Measurements from ENCODE around the gene CFAP61.
"Not testable (repeated sequence)": the region's sequence is repeated elsewhere in the genome, so short reads cannot be mapped to it uniquely, and the experiment has no call there.

Gene CFAP61

DNA sequence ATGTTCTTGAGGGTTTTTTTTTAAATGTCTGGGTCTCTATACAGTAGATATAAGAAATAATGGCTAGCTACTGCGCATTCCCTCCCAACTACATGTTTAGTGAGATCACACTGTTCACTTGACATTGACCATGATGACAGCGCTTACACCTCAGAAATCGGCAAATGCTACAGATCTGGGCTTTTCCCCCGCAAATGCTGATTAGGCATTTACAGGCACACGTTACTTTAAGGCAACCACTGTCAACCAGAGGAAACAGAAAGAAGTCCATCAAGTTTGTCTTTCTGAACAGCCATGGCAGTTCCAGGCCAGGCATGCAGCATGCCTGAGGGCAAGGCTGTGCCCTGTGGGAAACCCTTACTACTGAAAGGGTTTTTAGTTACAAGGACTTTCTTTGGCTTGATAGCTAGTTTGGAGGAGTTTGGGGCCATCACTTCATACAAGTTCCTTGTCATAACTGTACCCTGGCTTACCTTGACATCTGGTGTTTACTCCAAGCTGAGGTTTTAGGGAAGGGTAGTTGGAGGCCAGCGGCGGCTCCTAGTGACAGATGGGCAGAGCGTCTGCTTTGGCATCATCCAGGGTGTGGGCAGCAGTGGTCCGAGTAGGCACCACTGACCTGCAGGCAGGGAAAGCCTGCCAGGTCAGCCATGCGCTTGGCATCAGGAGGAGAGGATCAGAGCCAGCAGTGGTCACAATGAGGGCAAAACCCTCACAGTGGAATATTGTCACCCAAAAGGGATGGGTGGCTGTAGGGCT lies 43.0 kb downstream of the CFAP61 start:
- no peak for DNase-seq (ENCODE audit: low read depth)

DNA sequence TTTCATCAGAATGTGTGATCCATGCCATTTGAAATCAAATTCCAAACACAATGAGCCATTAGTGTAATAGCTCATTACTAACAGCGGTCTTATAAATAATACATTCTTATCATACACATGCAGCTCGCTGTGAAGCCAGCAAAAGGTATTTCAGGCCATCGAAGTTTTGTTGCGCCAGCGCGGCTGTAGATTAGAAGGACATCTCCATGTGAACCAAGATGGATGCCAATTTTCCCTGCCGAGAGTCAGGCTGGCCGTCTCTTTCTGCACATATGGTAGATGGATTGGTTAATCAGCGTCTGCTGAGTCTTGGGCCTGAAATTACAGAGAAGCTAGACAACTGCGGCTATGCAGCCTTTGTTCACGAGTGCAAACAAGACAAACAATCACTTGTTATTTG lies 44.1 kb downstream of the CFAP61 start:
- DNase-seq (ENCODE audit: low read depth), result no peak

DNA sequence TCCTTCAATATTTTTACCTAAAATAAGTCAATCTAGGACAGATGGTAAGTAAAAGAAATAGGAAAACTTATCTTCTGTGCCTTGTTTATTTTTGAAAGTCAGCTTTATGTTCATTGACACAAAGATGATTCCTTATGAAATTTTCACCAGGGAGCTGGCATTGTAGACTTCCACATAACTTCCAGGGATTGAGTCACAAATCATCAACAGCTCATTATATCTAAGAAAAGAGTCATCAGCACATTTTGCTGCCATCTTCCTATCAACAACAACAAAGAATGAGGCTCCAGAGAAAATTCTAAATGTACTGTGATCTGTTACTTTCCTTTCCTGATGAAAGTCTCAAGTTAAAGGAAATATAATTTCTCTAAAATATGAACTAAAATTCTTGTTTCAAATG lies 48.5 kb downstream of the CFAP61 start:
- DNase-seq (ENCODE audit: low read depth), result no peak

DNA sequence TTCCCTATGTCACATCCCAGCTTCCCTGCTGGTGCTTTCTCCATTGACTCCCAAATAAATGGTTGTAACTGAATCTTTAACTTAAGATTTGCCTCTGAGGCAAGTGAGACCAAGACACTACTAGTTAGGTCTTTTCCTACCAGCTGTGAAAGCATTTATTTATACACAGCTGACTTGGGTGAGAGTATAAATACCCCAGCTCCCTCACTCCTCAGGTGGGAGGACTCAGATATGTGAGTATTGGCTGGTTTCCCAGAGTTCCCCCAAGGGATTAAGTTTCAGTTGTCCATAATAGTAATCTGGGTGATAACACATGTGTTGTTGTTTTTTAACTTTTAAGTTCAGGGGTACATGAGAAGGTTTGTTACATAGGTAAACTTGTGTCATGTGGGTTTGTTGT lies 49.8 kb downstream of the CFAP61 start:
- DNase-seq (ENCODE audit: low read depth), result no peak

DNA sequence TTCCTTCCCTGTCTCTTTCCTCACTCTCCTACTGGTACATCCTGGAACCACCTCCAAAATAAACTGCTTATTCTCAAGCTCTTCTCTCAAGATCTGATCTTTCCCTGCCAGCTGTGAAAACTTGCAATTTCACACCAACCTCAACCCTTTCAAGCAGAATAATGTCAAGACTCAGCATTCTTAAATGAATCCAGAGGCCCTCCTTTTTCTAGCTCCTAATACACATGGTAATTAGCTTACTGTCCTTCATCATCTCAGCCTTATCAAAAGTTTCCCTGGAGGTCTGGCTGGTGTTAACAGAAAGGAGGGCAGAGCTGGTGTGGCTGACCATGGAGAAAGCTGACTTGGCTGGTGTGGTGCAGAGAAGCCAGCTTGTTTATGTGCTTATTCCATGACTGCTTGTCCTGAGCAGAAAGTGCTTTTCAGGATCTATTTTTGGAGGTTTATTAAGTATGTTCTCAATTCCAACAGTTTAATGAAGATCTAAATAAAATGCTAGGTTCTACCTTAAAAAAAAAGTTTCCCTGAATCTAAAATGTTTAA lies 50.5 kb downstream of the CFAP61 start:
- DNase-seq (ENCODE audit: low read depth), result no peak

GRCh38 chr20:20103486-20103885 lies 51.2 kb downstream of the CFAP61 start:
- no peak for DNase-seq (ENCODE audit: low read depth)

DNA sequence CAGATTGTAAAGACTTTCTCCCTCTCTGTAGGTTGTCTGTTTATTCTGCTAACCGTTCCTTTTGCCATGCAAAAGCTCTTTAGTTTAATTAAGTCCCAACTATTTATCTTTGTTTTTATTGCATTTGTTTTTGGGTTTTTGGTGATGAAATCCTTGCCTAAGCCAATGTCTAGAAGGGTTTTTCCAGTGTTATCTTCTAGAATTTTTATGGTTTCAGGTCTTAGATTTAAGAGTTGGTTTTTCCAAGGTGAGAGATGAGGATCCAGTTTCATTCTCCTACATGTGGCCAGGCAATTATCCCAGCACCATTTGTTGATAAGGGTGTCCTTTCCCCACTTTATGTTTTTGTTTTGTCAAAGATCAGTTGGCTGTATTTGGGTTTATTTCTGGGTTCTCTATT lies 70.9 kb downstream of the CFAP61 start:
- not testable (repeated sequence) for DNase-seq (ENCODE audit: low read depth)

GRCh38 chr20:20130399-20130798 lies 78.1 kb downstream of the CFAP61 start:
- DNase-seq (ENCODE audit: low read depth), result no peak

DNA sequence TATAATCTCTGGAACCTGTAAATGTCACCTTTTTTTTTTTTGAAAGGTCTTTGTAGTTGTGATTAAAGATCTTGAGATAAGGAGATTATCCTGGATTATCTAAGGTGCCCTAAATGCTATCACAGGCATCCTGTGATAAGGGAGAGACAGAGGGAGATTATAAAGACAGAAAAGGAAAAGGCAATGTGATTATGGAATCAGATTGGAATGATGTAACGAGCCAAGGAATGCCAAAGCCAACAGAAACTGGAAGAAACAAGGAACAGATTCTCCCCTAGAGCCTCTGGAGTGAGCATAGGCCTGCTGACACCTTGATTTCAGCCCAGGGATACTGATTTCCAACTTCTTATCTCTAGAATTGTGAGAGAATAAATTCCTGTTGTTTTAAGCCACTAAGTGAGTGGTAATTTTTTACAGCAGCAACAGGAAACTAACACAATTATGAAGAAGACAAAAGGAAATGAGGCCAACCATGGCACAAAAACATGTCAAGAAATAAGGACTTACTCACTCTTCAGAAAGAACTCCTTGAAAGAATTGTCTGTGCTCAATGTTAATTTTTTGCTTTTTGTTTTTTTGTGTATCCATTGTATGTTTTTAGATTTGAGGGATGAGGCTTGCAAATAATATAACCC lies 82.7 kb downstream of the CFAP61 start:
- no peak for DNase-seq (ENCODE audit: low read depth)

GRCh38 chr20:20136313-20136712 lies 84.0 kb downstream of the CFAP61 start:
- no peak for DNase-seq (ENCODE audit: low read depth)

DNA sequence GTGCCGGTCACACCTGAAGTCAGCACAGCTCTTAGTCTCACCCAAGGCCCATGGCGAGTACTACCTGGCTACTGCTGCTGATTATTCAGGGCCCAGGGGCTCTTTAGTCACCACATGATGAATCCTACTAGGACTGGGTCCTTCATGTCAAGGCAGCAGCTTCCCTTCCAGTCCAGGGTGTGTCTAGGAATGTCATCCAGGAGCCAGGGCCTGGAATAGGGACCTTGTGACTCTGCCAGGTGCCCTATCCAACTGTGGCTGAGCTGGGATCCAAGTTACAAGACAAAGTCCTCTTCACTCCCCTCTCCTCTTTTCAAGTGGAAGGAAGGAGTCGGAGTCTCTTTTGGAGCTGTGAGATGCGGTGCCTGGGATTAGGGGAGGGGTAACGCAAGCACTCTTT lies 85.5 kb downstream of the CFAP61 start:
- DNase-seq (ENCODE audit: low read depth), result no peak

DNA sequence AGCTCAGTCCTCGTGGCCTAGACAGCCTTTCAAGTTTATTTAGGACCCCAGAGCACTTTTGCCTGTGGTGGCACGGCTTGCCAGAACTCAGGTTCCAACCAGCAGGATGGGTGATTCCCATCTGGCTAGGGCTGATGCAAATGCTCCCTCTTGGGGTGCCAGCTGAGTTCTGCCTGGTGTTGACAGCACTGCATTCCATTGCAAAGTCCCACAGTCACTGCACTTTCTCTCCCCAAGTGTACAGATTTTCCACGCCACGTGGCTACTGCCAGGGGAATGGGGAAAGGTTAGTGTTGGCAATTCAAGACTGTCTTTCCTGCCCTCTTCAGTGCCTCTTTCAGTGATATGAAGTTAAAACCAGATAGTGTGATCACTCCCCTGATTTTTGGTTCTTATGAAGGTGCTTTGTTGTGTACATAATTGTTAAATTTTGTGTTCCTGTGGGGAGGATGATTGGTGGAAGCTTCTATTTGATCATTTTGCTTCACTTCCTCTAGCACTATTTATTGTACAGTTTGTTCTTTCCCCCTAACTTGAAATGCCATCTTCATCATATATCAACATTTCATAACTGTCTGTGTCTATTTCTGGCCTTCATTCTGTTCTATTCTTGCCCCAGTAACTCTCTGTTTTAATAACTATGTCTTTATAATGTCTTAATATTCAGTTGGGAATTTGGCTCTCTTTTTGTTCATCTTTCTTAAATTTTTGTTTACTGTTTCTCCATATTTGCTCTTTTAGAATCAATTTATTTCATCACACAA lies 86.2 kb downstream of the CFAP61 start:
- DNase-seq (ENCODE audit: low read depth), result no peak

DNA sequence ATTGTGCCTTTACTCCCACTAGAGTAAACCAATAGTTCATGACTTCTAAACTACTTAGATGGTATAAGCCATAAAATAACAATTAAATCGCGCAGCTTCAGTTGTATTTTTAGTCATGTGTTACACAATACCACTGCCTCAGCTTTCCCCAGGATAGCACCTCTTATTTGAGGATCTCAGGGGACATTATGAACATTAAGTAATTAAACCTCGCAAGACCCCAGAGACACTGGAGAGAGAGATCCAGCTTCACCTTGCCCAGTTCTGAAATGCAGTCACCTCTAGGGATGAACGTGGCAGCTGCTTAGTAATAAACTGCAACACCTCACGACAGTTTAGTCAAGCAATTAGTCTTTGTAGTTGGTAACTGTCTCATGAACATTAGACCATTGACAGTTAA lies 87.1 kb downstream of the CFAP61 start:
- no peak for DNase-seq (ENCODE audit: low read depth)

- no peak for DNase-seq (ENCODE audit: low read depth)
Observed at GRCh38 chr20:20143165-20143564, 90.8 kb downstream of the CFAP61 start.

GRCh38 chr20:20143646-20144045 lies 91.3 kb downstream of the CFAP61 start:
- DNase-seq (ENCODE audit: low read depth), result no peak

DNA sequence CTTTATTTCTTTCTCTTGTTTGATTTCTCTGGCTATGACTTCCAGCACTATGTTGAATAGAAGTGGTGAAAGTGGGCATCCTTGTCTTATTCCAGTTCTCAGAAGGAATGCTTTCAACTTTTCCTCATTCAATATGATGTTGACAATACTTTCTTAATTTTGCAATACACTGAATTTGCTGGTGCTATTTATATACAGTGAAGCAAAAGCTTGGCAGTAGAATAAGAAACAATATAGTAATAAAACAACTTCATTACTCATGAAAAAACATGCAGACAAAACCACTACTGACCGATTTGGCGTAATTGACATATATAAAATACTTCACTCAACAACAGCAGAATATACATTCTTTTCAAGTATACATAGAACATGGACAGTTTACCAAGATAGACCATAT lies 96.4 kb downstream of the CFAP61 start:
- DNase-seq (ENCODE audit: low read depth), result no peak

GRCh38 chr20:20150241-20150640 lies 97.9 kb downstream of the CFAP61 start:
- DNase-seq (ENCODE audit: low read depth), result no peak

GRCh38 chr20:20160520-20160919 lies 108.2 kb downstream of the CFAP61 start:
- no peak for DNase-seq (ENCODE audit: low read depth)

GRCh38 chr20:20161611-20162010 lies 109.3 kb downstream of the CFAP61 start:
- no peak for DNase-seq (ENCODE audit: low read depth)

- no peak for DNase-seq (ENCODE audit: low read depth)
Observed at GRCh38 chr20:20167698-20168097, 115.4 kb downstream of the CFAP61 start.

DNA sequence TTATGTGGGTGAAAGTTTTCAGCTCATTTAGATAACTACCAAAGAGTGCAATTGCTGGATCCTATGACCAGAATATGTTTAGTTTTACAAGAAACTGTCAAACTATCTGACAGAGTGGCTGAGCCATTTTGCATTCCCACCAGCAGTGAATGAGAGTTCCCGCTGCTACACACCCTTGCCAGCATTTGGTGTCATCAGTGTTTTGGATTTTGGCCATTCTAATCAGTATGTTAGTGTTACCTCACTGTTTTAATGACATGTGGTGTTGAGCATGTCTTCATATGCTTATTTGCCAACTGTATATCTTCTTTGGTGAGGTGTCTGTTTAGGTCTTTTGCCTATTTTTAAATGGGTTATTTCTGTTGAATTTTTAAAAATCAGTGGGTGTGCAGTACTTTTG lies 120.9 kb downstream of the CFAP61 start:
- no peak for DNase-seq (ENCODE audit: low read depth)

DNA sequence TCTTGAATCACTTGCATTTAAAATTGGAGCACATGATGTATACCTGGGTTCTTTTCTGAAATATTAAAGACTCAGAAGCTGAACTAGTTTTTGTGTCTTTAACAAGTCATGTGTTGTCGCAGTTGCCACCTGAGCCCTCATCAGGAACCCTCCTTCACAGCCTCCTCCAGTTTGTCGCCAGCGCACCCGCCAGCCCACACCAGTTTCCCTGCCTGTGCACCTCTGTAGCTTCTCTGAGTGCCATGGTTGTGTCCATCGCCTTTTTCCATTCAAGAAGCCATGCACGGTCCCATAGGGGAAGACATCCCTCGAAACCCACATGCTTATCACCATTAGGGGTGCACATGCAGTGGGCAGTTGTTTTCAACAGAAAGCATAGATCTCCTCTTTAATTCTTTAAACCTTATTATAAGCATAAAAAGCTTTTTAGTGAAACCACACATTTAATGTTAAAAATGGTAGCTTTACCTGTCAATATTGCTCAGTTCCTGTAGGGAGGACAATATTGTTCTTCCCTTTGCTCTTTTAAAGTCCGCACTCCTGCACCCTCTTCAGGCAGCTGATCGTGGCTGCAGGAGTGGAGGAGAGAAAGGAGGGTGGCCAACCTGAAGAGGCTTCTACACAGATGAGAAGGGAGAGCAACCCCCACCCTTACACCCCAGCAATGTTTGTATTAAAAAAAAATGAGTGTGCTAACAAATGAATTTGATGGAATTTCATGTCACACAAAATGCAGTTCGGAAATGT lies 121.9 kb downstream of the CFAP61 start:
- no peak for DNase-seq (ENCODE audit: low read depth)

All from activated T-cell treated with anti-CD3 and anti-CD28 coated beads for 24 hours (primary cell).